ENCODE results near the gene TP53BP2. TPM values are rescaled to one million over a fixed set of nuclear protein-coding genes. Genes with fewer than 3 reads are reported as not detected.

The TP53BP2 gene
- total RNA-seq, 1 experiment from 2014 or later: 38.2 TPM

DNA sequence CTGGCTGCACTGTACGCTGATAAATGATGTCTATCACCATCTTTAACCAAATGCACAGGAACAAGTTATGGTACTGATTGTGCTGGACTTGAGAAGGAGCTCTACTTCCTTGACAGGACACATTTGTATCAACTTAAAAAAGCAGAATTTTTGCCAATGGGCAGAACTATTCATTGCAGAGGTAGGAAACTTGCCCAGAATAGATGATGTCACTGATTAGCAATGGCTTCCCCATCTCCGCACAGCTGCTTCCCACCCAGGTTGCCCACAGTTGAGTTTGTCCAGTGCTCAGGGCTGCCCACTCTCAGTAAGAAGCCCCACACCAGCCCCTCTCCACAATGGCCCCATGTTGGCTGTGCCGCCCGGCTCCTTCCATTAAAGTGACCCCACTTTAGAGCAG, 100.0 kb downstream of the TP53BP2 start:
- H3K9me3 ChIP-seq (ENCODE audit: control insufficient read depth in 1 of 2, insufficient read depth in 1 of 2, low read depth in 1 of 2, low read length in 2 of 2): no peaks in the 10 kb centered on the region
- no peak for TF ChIP-seq EZH2phosphoT487 (IDR thresholded peaks at IDR 0.05; ENCODE audit: borderline replicate concordance)
- TF ChIP-seq ZNF274 (IDR thresholded peaks at IDR 0.05; ENCODE audit: low read depth, low read length): no peak
- TF ChIP-seq MAX (IDR thresholded peaks at IDR 0.05): no peak
- no peak for TF ChIP-seq YY1 (IDR thresholded peaks at IDR 0.05; ENCODE audit: extremely low read depth, insufficient replicate concordance, low read depth, low read length)
- no peak for TF ChIP-seq SP1 (IDR thresholded peaks at IDR 0.05; ENCODE audit: low read depth)
- no peak for TF ChIP-seq POLR2AphosphoS5 (IDR thresholded peaks at IDR 0.05; ENCODE audit: low read depth, low read length)
- TF ChIP-seq TCF7L2 (IDR thresholded peaks at IDR 0.05; ENCODE audit: borderline replicate concordance, extremely low read depth, insufficient read depth, insufficient read length): no peak
- no peak for TF ChIP-seq POLR2A (IDR thresholded peaks at IDR 0.05; ENCODE audit: borderline replicate concordance, extremely low read depth, insufficient read depth, insufficient read length)
- no peak for TF ChIP-seq JUND (IDR thresholded peaks at IDR 0.05)
- no peak for TF ChIP-seq SIN3A (IDR thresholded peaks at IDR 0.05; ENCODE audit: low read depth)
- TF ChIP-seq RAD21 (IDR thresholded peaks at IDR 0.05; ENCODE audit: low read depth): no peak
- H4K20me1 ChIP-seq (ENCODE audit: insufficient read depth): no peaks in the 10 kb centered on the region
- no peak overlapping the region for H3K9ac ChIP-seq (ENCODE audit: low read length)
- H3K4me2 ChIP-seq (ENCODE audit: low read length): no peak overlapping the region
- DNase-seq (ENCODE audit: low read depth, low spot score): no peak
- intact Hi-C loops (cut with micrococcal nuclease): no loop called here
- POLR2A ChIA-PET: no interaction called here
- RAD21 ChIA-PET (ENCODE audit: low non-redundant PET in 1 of 2, low total read pairs in 2 of 2, uncharacterized antibody in 2 of 2, unreplicated experiment in 2 of 2): no interaction called here
- no peaks in the 10 kb centered on the region for H3K27me3 ChIP-seq (ENCODE audit: insufficient read depth, low read length)
- no peaks in the 10 kb centered on the region for H3K9me2 ChIP-seq (ENCODE audit: insufficient read depth)
- H3K36me3 ChIP-seq (ENCODE audit: control insufficient read depth in 1 of 2, insufficient read depth in 2 of 2, low read length in 2 of 2): peaks cover 18 to 50% of the 10 kb centered on the region in 2 experiments
- CTCF ChIA-PET: interaction anchor here (0.7 kb wide), 1 partner anchor 371 kb away, joined by 4 read pairs; no protein-coding TSS in a partner anchor
- H2AFZ ChIP-seq (ENCODE audit: low read depth, low read length, poor library complexity, severe bottlenecking): no peak overlapping the region
- no peak overlapping the region for H3K4me3 ChIP-seq (replicated peaks in 1 of 2; ENCODE audit: low read depth in 1 of 2, low read length in 2 of 2)
- no peak for ATAC-seq
- H3K27ac ChIP-seq (ENCODE audit: low read depth, low read length): no peak overlapping the region
- TSS peak; percentile 4 for BruUV-seq (replicated peaks)
- H3K79me2 ChIP-seq (ENCODE audit: insufficient read depth, low read length): peaks cover 45% of the 10 kb centered on the region; the same call in 1 of the 2 replicates
- H3K4me1 ChIP-seq (ENCODE audit: control insufficient read depth in 1 of 2, insufficient read depth in 2 of 2, low read length in 2 of 2): peaks cover 0 to 3% of the 10 kb centered on the region in 2 experiments; a peak in 1 of 4 replicates

Data from HCT116 (cell line).